IMR-90 (cell line): ENCODE data around the gene NEGR1. TPM values are rescaled to one million over a fixed set of nuclear protein-coding genes. Genes with fewer than 3 reads are reported as not detected.

Source experiments
- ATAC-seq: fragments of 200-7000 bp; cut with Tn5 transposase; 2 replicates; pipeline ENCODE4 v1.9.1; 2020; ENCODE audit warnings: low read depth, mild to moderate bottlenecking, moderate library complexity
- BruUV-seq: library from RNA; stranded (reverse); fragments of 400-500 nt; replicated peaks from 2 replicates; lab custom pipeline; 2021; lab: Mats Ljungman, UMichigan
- CTCF ChIA-PET: fragments of 300-600 bp; formaldehyde crosslinking; extraction: SDS; loops from one replicate; lab custom pipeline; 2021; ENCODE audit warnings: antibody characterized with exemption; lab: Yijun Ruan, JAX
- POLR2A ChIA-PET: fragments of 300-600 bp; sonication (Branson Sonifier 250); formaldehyde crosslinking; loops from one replicate; lab custom pipeline; 2022; ENCODE audit warnings: antibody characterized with exemption; ENCODE audit not compliant: unreplicated experiment; lab: Charles Lee
- DNase-seq: peaks from one replicate; pipeline ENCODE4 v3.0.0; 2013
- H2AFZ ChIP-seq: replicated peaks from 2 replicates; pipeline ENCODE3; 2013; ENCODE audit warnings: low read length, mild to moderate bottlenecking; ENCODE audit not compliant: poor library complexity
- H2AK5ac ChIP-seq: 2 replicates; pipeline ENCODE4 v1.6.1; 2013; ENCODE audit warnings: low read depth, low read length, inconsistent platforms
- H2AK9ac ChIP-seq: replicated peaks from 2 replicates; pipeline ENCODE3; 2013; ENCODE audit warnings: mild to moderate bottlenecking, low read depth, low read length, moderate library complexity; ENCODE audit not compliant: poor library complexity
- H2BK120ac ChIP-seq: 2 replicates; pipeline ENCODE4 v1.6.1; 2013; ENCODE audit warnings: low read depth, low read length, inconsistent platforms
- H2BK15ac ChIP-seq: 3 replicates; pipeline ENCODE4 v1.6.1; 2013; ENCODE audit warnings: low read depth, low read length, inconsistent platforms
- H2BK20ac ChIP-seq: 2 replicates; pipeline ENCODE4 v1.6.1; 2013; ENCODE audit warnings: low read depth, mild to moderate bottlenecking, inconsistent platforms, low read length, moderate library complexity
- H2BK5ac ChIP-seq: 2 replicates; pipeline ENCODE4 v1.6.1; 2013; ENCODE audit warnings: mild to moderate bottlenecking, low read depth, low read length, inconsistent platforms; ENCODE audit not compliant: poor library complexity, severe bottlenecking
- H3K14ac ChIP-seq: replicated peaks from 2 replicates; pipeline ENCODE4 v1.6.1; 2013; ENCODE audit warnings: low read depth, low read length, inconsistent platforms
- H3K18ac ChIP-seq: 2 replicates; pipeline ENCODE4 v1.6.1; 2013; ENCODE audit warnings: low read depth, low read length, control low read depth
- H3K23ac ChIP-seq: 2 replicates; pipeline ENCODE4 v1.6.1; 2013; ENCODE audit warnings: low read depth, low read length, inconsistent platforms
- H3K27ac ChIP-seq: 2 replicates; pipeline ENCODE4 v1.5.1; 2013; ENCODE audit warnings: mild to moderate bottlenecking, control low read depth, low read length; ENCODE audit not compliant: insufficient read depth
- H3K27me3 ChIP-seq: 2 replicates; pipeline ENCODE4 v1.6.1; 2013; ENCODE audit warnings: low read length; ENCODE audit not compliant: control insufficient read depth, insufficient read depth
- H3K36me3 ChIP-seq: 2 replicates; pipeline ENCODE4 v1.6.1; 2013; ENCODE audit warnings: low read length, mixed read lengths; ENCODE audit not compliant: control insufficient read depth, insufficient read depth
- H3K4ac ChIP-seq: 2 replicates; pipeline ENCODE4 v1.6.1; 2013; ENCODE audit warnings: low read depth, low read length, inconsistent platforms
- H3K4me1 ChIP-seq: 2 replicates; pipeline ENCODE4 v1.6.1; 2013; ENCODE audit warnings: low read length, mixed read lengths; ENCODE audit not compliant: control insufficient read depth, insufficient read depth
- H3K4me2 ChIP-seq: 2 replicates; pipeline ENCODE4 v1.6.1; 2013; ENCODE audit warnings: low read depth, mild to moderate bottlenecking, control low read depth, low read length, moderate library complexity
- H3K4me3 ChIP-seq: 2 replicates; pipeline ENCODE4 v1.5.1; 2013; ENCODE audit warnings: low read depth, mild to moderate bottlenecking, control low read depth, low read length, moderate library complexity; ENCODE audit not compliant: insufficient read depth
- H3K56ac ChIP-seq: 2 replicates; pipeline ENCODE4 v1.6.1; 2013; ENCODE audit warnings: low read length, inconsistent platforms; ENCODE audit not compliant: insufficient read depth; ENCODE audit errors: extremely low read depth
- H3K79me1 ChIP-seq, 2 experiments: 2 replicates each; pipeline ENCODE4 v1.6.1; 2013; ENCODE audit warnings: low read length in 2 of 2, inconsistent platforms in 1 of 2, low read depth in 1 of 2
- H3K9ac ChIP-seq: 2 replicates; pipeline ENCODE4 v1.6.1; 2013; ENCODE audit warnings: low read depth, low read length, control low read depth
- H3K9me1 ChIP-seq: 2 replicates; pipeline ENCODE4 v1.6.1; 2013; ENCODE audit warnings: low read length, inconsistent platforms; ENCODE audit not compliant: insufficient read depth
- H3K9me3 ChIP-seq: 2 replicates; pipeline ENCODE4 v1.6.1; 2013; ENCODE audit warnings: low read length; ENCODE audit not compliant: control insufficient read depth, insufficient read depth
- H4K20me1 ChIP-seq: 2 replicates; pipeline ENCODE4 v1.6.1; 2013; ENCODE audit warnings: low read length, inconsistent platforms; ENCODE audit not compliant: insufficient read depth
- H4K5ac ChIP-seq: 2 replicates; pipeline ENCODE4 v1.6.1; 2013; ENCODE audit warnings: mild to moderate bottlenecking, low read depth, low read length, control low read depth
- H4K8ac ChIP-seq, 2 experiments: 2 replicates each; pipeline ENCODE4 v1.6.1; 2013; ENCODE audit warnings: low read depth in 2 of 2, low read length in 2 of 2, control low read depth in 1 of 2, inconsistent platforms in 1 of 2
- H4K91ac ChIP-seq: 2 replicates; pipeline ENCODE4 v1.6.1; 2013; ENCODE audit warnings: low read depth, low read length, inconsistent platforms; ENCODE audit not compliant: insufficient read depth
- CEBPB ChIP-seq: IDR thresholded peaks from 2 replicates; pipeline ENCODE4 v1.6.1; 2012; ENCODE audit warnings: low read depth, low read length, improper control_type of control experiment
- WGBS, 2 experiments: methylation state at CpG; one replicate each; pipeline versions ENCODE4 v1.1.5 to v1.1.7; 2013; ENCODE audit warnings: missing lambda C conversion rate in 2 of 2; ENCODE audit not compliant: insufficient read length in 1 of 2; ENCODE audit errors: extremely low coverage in 2 of 2; 5-methylcytosine and 5-hydroxymethylcytosine counted together
- dilution Hi-C: fragments of 300-500 bp; cut with HindIII; formaldehyde crosslinking; loops from one replicate; pipeline ENCODE4 v1.14.3; 2018; ENCODE audit warnings: low sequenced_read_pairs; ENCODE audit not compliant: unreplicated experiment
- in situ Hi-C: fragments of 300-500 bp; cut with MboI; formaldehyde crosslinking; loops from 3 replicates; pipeline ENCODE4 v1.14.3; 2019; ENCODE audit warnings: low sequenced_read_pairs, inconsistent platforms, mixed read lengths
- intact Hi-C: fragments of 100-400 bp; cut with micrococcal nuclease; formaldehyde crosslinking; loops from 2 replicates; pipeline ENCODE4 v1.10.0; 2022
- polyA plus RNA-seq, 3 experiments: library from polyadenylated mRNA; depleted of rRNA; stranded (reverse); fragments of >200 nt; gene quantifications; 2 replicates each; pipeline ENCODE4 v1.2.3, GENCODE V29; 2012; ENCODE audit warnings: low replicate concordance in 1 of 3
- total RNA-seq: library from RNA; depleted of rRNA; stranded (reverse); fragments of >200 nt; gene quantifications from 2 replicates; pipeline ENCODE4 v1.2.3, GENCODE V29; 2012

The NEGR1 gene
- total and polyA plus RNA-seq, 2 of the 4 experiments (the other 2 are of a cell fraction): 5.1 to 9.1 TPM

- Histone ChIP-seq H3K18ac (no peak overlapping the region), H2AK9ac (no peak overlapping the region), H3K56ac (no peak overlapping the region), H3K9ac (no peak overlapping the region), H3K23ac (no peak overlapping the region), H4K5ac (no peak overlapping the region), H2BK15ac (no peak overlapping the region), H2AFZ (no peak overlapping the region), H2BK20ac (no peak overlapping the region), H3K4me3 (no peak overlapping the region), H3K27ac (no peak overlapping the region), H3K9me3 (no peaks in the 10 kb centered on the region), H2BK5ac (no peak overlapping the region), H3K4me2 (no peak overlapping the region), H3K36me3 (no peaks in the 10 kb centered on the region), H3K4ac (no peak overlapping the region), H3K9me1 (no peaks in the 10 kb centered on the region), H4K91ac (no peak overlapping the region), H3K4me1 (no peaks in the 10 kb centered on the region), H2BK120ac (no peak overlapping the region), H4K20me1 (no peaks in the 10 kb centered on the region), H3K79me1 (no peaks in the 10 kb centered on the region), H3K14ac (no peak overlapping the region), H2AK5ac (no peak overlapping the region), H3K27me3 (no peaks in the 10 kb centered on the region), H4K8ac (no peak overlapping the region)
- no peak for DNase-seq
- dilution Hi-C loops (no loop called here), intact Hi-C loops (no loop called here), in situ Hi-C loops (no loop called here)
- POLR2A ChIA-PET: no interaction called here
- TF ChIP-seq CEBPB: no peak
- no TSS peak for BruUV-seq
- no CpG with 5 or more reads among the region's 3 CpGs for WGBS, 2 experiments
- CTCF ChIA-PET: no interaction called here
- no peak for ATAC-seq
Measured at GRCh38 chr1:71618766-71619530, 663.4 kb downstream of the NEGR1 start.
